NB4 (cell line): ENCODE data around the gene DLG2.

Experiments used
- CTCF ChIP-seq: IDR thresholded peaks from one replicate; pipeline ENCODE4 v1.5.1; 2012; ENCODE audit warnings: low read depth, low read length
- MYC ChIP-seq: IDR thresholded peaks from 2 replicates; pipeline ENCODE4 v1.6.1; 2011; ENCODE audit warnings: low read depth, low read length
- POLR2A ChIP-seq: IDR thresholded peaks from 2 replicates; pipeline ENCODE4 v1.6.1; 2011; ENCODE audit warnings: mild to moderate bottlenecking; ENCODE audit not compliant: insufficient read length; ENCODE audit errors: extremely low read depth

- TF ChIP-seq CTCF, result no peak
- no peak for TF ChIP-seq POLR2A
- no peak for TF ChIP-seq MYC
Observed at GRCh38 chr11:84847842-84848241, 779.3 kb downstream of the DLG2 start.
